ENCODE data around the gene SMARCE1.

Gene SMARCE1

DNA sequence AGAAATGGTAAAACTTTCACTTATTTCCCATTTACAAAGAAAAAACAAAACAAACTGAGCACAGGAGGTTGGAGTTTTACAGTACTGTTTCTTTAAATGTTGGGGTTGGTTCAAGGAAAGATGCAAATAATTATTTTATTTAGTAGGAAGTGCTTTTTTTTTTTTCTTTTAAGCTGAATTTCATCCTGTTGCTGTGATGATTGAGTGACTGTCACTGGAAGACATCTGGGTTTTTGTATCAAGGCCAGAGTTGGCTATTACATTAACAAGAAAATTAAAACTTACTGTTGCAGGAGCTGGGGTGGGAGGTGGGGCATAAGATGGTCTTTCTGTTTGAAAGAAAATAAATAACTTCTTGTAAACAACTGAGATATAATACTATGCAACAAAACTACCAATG, 2.3 kb downstream of the SMARCE1 start:
- no peak for DNase-seq

- no peak for DNase-seq
Measured at GRCh38 chr17:40637931-40638330, 9.7 kb downstream of the SMARCE1 start.

GRCh38 chr17:40633871-40634270, 13.7 kb downstream of the SMARCE1 start:
- no peak for DNase-seq

GRCh38 chr17:40632216-40632615, 15.4 kb downstream of the SMARCE1 start:
- DNase-seq = no peak

DNA sequence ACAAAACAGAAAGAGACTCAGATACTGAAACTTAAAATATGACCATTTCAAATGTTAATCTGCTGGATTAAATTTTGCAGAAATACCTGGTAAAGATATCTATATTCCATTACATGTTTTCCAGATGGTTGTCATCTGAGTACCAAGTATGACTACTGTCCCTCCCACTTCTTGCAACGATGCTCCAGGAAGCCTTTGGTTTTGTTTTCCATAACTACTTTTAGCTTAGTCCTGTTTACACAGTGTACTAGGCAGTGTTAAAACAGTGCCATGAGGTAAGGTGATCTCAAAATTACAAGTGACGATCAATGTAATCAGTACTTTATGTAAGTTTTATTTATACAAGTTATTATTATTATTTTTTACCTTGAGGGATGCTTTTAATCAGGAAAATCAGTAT, 17.8 kb downstream of the SMARCE1 start:
- DNase-seq = no peak

GRCh38 chr17:40625311-40625710, 22.3 kb downstream of the SMARCE1 start:
- no peak for DNase-seq

DNA sequence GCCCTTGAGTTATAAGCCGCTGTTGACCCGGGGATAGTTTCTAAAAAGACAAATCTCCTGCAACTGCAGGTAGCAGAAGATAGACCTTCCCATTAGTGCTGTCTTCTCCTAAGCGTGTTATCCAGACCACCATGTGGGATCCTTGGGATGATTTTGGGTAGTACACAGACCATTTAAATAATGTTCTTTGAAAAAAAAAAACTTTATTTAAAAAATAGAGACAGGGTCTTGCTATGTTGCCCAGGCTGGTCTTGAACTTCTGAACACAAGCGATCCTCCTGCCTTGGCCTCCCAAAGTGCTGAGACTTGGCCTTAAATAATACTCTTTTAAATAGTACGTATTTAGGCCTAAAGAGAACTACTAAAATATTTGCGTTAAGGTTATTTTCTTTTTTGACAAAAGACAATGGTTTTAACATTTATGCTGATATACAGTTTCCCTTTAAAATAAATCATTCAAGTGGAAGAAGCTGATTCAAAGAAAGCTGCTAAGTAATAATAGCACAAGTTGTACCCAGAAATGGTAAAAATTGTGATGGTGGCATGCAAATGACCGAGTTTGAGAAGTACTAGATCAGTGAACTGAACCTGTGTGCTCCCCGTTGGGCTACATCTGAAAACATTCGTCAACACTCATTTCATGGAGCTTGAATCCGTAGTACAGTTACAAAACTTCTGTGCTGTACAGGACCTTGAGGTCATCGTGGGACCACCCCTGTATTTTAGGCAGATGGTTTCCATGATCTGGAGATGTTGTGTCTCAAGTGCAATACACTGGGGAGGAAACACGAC, 24.0 kb downstream of the SMARCE1 start:
- no peak for DNase-seq

DNA sequence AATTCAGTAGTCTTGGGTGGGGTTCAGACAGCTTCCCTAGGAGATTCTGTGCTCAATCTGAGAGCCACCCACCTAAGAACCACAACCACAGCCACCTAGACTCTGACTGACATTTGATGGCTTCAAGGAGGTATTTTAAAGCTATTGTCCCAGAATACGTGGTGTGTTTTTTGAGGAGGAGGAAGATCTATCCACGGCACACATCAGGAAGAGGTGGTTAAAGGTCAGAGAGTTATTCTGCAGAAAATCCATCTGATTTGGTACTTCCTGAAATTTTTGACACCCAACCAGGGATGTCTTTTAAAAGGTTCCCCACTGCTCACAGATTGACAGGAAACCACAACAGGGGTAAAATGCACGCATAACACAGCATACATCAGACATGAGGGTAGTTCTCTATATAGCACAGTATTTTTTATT, 25.1 kb downstream of the SMARCE1 start:
- no peak for DNase-seq

- no peak for DNase-seq
Measured at GRCh38 chr17:40621578-40621977, 26.0 kb downstream of the SMARCE1 start.

- DNase-seq = no peak
Measured at GRCh38 chr17:40621019-40621418, 26.6 kb downstream of the SMARCE1 start.

DNA sequence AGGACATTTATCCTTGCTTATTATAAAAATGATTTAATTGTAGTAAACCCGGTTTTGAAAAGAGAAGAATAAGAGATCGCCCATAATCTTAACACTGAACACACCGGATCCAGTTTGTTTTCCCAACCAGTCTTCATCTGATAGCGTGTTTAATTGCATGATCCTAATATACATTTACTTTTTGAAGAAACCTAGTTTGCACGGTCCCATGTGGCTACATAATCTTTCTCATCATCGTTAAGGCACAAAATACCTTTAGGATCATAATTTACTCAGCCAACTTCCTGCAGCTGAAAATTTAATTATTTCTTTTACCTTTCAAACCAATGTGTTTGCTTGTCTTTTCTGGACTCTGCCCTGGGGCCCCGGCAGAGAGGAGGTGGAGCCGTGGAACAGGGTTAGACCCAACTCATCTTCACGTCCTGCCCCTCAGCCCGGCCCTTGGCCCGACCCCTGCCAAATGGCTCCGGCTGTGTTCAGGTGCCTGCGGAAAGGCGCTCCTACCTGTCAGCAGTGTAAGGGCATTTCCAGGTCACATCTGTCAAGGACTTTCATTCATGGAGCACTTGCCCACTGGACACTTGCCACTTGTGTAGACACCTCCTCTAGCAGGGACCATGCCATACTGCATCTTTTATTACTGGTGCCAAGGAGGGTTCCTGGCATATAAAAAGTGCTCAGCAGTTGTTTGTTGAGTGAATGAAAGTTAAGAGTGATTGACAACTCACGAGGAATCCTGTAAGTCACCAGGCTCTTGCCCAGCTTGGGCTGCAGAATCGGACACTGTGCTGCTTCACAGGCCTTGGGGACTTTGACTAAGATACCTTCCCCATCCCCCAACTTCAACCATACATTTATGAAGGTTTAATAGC, 28.6 kb downstream of the SMARCE1 start:
- DNase-seq = no peak

- no peak for DNase-seq
Measured at GRCh38 chr17:40617678-40618240, 29.9 kb downstream of the SMARCE1 start.

GRCh38 chr17:40616592-40616991, 31.0 kb downstream of the SMARCE1 start:
- DNase-seq = no peak

- DNase-seq = peak; percentile 58
Measured at GRCh38 chr17:40615841-40616476, 31.7 kb downstream of the SMARCE1 start.

GRCh38 chr17:40615068-40615840, 32.4 kb downstream of the SMARCE1 start:
- no peak for DNase-seq

DNA sequence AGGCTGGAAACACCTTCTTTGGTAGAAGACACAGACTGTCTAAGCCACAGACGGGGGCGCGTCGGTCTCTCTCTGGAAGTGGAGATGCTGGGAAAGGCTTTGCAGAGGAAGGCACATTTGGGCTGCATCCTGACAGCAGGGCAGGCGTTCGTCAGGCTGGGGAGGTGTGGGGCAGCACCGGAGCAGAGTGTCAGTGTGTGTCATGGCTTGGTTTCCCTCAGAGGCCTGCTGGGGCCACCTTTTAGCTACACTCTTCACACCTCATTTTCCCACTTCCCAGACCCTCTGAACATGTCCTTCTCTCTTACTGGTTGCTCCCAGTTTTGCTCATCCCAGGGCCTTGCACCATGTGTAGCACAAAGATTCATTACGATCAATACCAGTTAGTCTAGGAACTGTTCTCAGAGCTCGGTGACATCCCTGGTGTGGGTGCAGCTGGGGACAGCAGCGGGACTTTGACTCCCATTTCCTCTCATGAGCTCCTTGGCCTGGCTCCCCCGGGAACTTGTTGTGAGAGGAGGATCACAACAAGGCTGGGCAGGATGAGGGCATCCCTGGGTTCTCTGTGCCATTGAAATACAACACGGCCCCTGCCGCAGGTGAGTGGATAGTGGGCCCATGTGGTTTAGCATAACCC, 33.1 kb downstream of the SMARCE1 start:
- no peak for DNase-seq

DNA sequence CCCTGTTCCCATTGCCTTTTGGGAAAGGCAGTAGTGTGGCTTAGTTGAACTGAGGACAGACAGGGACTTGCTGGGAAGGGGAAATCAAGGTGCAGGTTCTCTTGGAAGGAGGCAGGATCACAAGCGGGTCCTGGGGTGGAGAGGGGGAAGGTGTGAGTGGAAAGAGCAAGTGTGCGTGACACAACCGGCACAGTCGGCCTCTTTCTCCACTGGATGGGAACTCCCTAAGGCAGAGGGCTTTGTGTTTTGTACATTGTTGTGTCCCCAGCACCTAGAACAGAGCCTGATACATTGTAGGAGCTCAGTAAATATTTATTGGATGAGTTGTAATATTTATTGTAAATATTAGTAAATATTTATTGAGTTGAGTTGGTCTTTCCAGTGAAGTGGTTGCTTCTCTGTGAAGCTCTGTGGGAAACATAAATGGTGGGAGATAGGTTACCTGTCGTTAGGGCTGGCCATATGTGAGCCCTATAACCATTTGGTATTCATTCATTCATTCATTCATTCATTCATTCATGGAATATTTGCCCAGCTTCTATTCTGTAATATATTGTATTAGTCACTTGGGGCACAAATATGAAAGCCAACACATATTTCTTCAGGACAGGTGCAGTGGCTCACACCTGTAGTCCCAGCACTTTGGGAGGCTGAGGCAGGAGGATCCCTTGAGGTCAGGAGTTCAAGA, 34.0 kb downstream of the SMARCE1 start:
- DNase-seq = no peak

DNA sequence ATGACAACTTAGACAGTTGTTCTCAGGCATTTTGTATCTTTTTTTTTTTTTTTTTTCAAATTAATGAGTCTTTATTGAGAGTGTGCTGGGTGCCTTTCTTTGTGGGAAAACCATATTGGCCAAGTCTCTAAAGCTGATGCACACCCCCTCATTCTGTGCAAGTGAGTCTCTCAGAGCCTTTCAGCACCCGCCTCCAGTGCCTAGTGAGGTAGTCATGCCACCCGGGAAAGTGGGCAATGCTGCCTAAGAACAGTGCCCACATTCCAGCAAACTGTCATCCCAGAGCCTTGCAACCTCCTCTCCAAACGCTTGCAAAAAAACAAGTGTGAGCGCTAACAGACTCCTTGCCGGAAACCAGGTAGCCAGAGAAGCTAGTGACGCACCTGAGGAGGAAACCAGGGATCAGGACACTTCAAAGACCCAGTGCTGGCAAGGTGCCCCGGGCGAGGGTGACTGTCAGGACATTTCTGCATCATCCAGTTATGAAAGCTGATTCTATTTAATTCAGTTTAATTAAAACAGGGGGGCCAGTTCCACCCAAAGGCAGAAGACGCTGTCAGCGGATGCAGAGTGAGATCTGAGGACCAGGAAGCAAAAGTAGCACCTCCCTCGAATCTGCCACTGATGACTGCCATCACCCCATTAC, 34.9 kb downstream of the SMARCE1 start:
- DNase-seq = no peak

- DNase-seq = no peak
Measured at GRCh38 chr17:40611840-40612474, 35.7 kb downstream of the SMARCE1 start.

- no peak for DNase-seq
Measured at GRCh38 chr17:40610359-40610758, 37.3 kb downstream of the SMARCE1 start.

All from right forelimb (tissue), 1 donor.